ENCODE measurements around the gene KCNQ1. TPM values are rescaled to one million over a fixed set of nuclear protein-coding genes. Genes with fewer than 3 reads are reported as not detected.

Gene KCNQ1
- total RNA-seq, 1 experiment from 2014 or later: 2.3 TPM

GRCh38 chr11:2886191-2886894, 441.5 kb downstream of the KCNQ1 start:
- Mint-ChIP-seq H3K27me3 (ENCODE audit: low read depth) (peaks cover 73% of the 10 kb centered on the region), H3K27ac (no peak overlapping the region), H3K4me1 (peaks cover 29 to 30% of the 10 kb centered on the region in 2 experiments), H3K4me3 (peak overlapping the region; percentile 8 to 18; a peak in 2 of 5 replicates), H3K36me3 (ENCODE audit: insufficient read depth in 1 of 3, low read depth in 3 of 3) (peaks cover 0 to 6% (median 5%) of the 10 kb centered on the region in 3 experiments; a peak in 3 of 7 replicates), H3K9me3 (no peaks in the 10 kb centered on the region)
- no peaks in the 10 kb centered on the region for H3K9me3 ChIP-seq (ENCODE audit: control insufficient read depth, low read depth, low read length)
- H3K4me1 ChIP-seq (ENCODE audit: insufficient read depth, low read length): no peaks in the 10 kb centered on the region; the same call in 1 of the 2 replicates
- H4K91ac ChIP-seq (ENCODE audit: insufficient read length, low read depth, low read length): no peak overlapping the region
- no peak overlapping the region for H2AK5ac ChIP-seq (ENCODE audit: insufficient read length, low read length)
- no peak overlapping the region for H3K56ac ChIP-seq (ENCODE audit: insufficient read length, low read depth, low read length)
- H2AFZ ChIP-seq (ENCODE audit: low read length): no peak overlapping the region
- no peak overlapping the region for H3K4me2 ChIP-seq (ENCODE audit: insufficient read depth, insufficient read length, low read length)
- TF ChIP-seq CTCF (conservative IDR thresholded peaks at IDR 0.05): peak; percentile 39; the same call in 2 of the 3 replicates
- no peak overlapping the region for H3K23ac ChIP-seq (ENCODE audit: insufficient read length, low read depth, low read length)
- peaks cover 4% of the 10 kb centered on the region; the same call in 1 of the 2 replicates for H3K27me3 ChIP-seq (ENCODE audit: insufficient read depth, low read length)
- no peak overlapping the region for H4K8ac ChIP-seq (replicated peaks; ENCODE audit: insufficient read length, low read depth, low read length)
- no peaks in the 10 kb centered on the region for H3K79me2 ChIP-seq (ENCODE audit: insufficient read depth, low read length)
- no peaks in the 10 kb centered on the region for H3K79me1 ChIP-seq (ENCODE audit: insufficient read depth, low read depth, low read length, poor library complexity, severe bottlenecking)
- no peak overlapping the region for H3T11ph ChIP-seq (ENCODE audit: low read length)
- no CpG with 5 or more reads among the region's 49 CpGs for WGBS (ENCODE audit: extremely low coverage, insufficient read length, low lambda C conversion rate)
- H2BK5ac ChIP-seq (ENCODE audit: insufficient read length, low read length): no peak overlapping the region
- peak overlapping the region; percentile 27 for H3K18ac ChIP-seq (ENCODE audit: insufficient read length, low read depth, low read length)
- H4K20me1 ChIP-seq (ENCODE audit: control insufficient read depth, insufficient read depth, insufficient read length): no peaks in the 10 kb centered on the region
- H2BK20ac ChIP-seq (ENCODE audit: low read depth, low read length, poor library complexity, severe bottlenecking): no peak overlapping the region
- H2BK15ac ChIP-seq (ENCODE audit: low read depth, low read length): no peak overlapping the region
- no peak overlapping the region for H4K5ac ChIP-seq (ENCODE audit: insufficient read length, low read depth, low read length)
- no peak overlapping the region for H3K27ac ChIP-seq (ENCODE audit: insufficient read length, low read depth, low read length)
- no peak overlapping the region for H3K4ac ChIP-seq (ENCODE audit: low read depth, low read length)
- no peak overlapping the region for H2BK120ac ChIP-seq (ENCODE audit: low read depth, low read length, poor library complexity, severe bottlenecking)
- DNase-seq: peak; percentile 73
- no peak overlapping the region for H3K9ac ChIP-seq (ENCODE audit: extremely low read depth, insufficient read length, low read length)
- no peak overlapping the region for H2BK12ac ChIP-seq (ENCODE audit: insufficient read length, low read depth, low read length)
- no peaks in the 10 kb centered on the region for H3K23me2 ChIP-seq (ENCODE audit: insufficient read length, low read depth, low read length, poor library complexity, severe bottlenecking)
- H3K14ac ChIP-seq (ENCODE audit: insufficient read depth, low read length): no peak overlapping the region

Data from H9 (cell line).